ENCODE measurements around the gene MRPL58. TPM values are rescaled to one million over a fixed set of nuclear protein-coding genes. Genes with fewer than 3 reads are reported as not detected.

Gene MRPL58
- total RNA-seq, 1 experiment from 2014 or later = 41.0 TPM

- H3K56ac ChIP-seq (ENCODE audit: insufficient read length, low read depth, low read length) = no peak overlapping the region
- WGBS (ENCODE audit: extremely low coverage, insufficient read length, low lambda C conversion rate) = no CpG with 5 or more reads among the region's 8 CpGs
- no peak overlapping the region; a peak in 1 of 5 replicates for H3K4me3 Mint-ChIP-seq
- H2BK20ac ChIP-seq (ENCODE audit: low read depth, low read length, poor library complexity, severe bottlenecking) = no peak overlapping the region
- no peak overlapping the region for H4K5ac ChIP-seq (ENCODE audit: insufficient read length, low read depth, low read length)
- H3K4ac ChIP-seq (ENCODE audit: low read depth, low read length) = no peak overlapping the region
- no peak overlapping the region for H3K14ac ChIP-seq (ENCODE audit: insufficient read depth, low read length)
- H4K91ac ChIP-seq (ENCODE audit: insufficient read length, low read depth, low read length) = no peak overlapping the region
- H2AFZ ChIP-seq (ENCODE audit: low read length) = no peak overlapping the region
- H3K27me3 ChIP-seq (ENCODE audit: insufficient read depth, low read length) = no peaks in the 10 kb centered on the region
- no peaks in the 10 kb centered on the region for H3K9me3 Mint-ChIP-seq
- peaks cover 6 to 19% (median 14%) of the 10 kb centered on the region in 3 experiments; a peak in 6 of 7 replicates for H3K36me3 Mint-ChIP-seq (ENCODE audit: insufficient read depth in 1 of 3, low read depth in 3 of 3)
- peak overlapping the region in 1 of 3 experiments; percentile 72; a peak in 1 of 7 replicates for H3K27ac Mint-ChIP-seq
- no peaks in the 10 kb centered on the region for H3K23me2 ChIP-seq (ENCODE audit: insufficient read length, low read depth, low read length, poor library complexity, severe bottlenecking)
- H3K9ac ChIP-seq (ENCODE audit: extremely low read depth, insufficient read length, low read length) = no peak overlapping the region
- H2BK15ac ChIP-seq (ENCODE audit: low read depth, low read length) = no peak overlapping the region
- no peak overlapping the region for H3K18ac ChIP-seq (ENCODE audit: insufficient read length, low read depth, low read length)
- H3K23ac ChIP-seq (ENCODE audit: insufficient read length, low read depth, low read length) = no peak overlapping the region
- no peaks in the 10 kb centered on the region for H3K9me3 ChIP-seq (ENCODE audit: control insufficient read depth, low read depth, low read length)
- H3K4me1 ChIP-seq (ENCODE audit: insufficient read depth, low read length) = no peaks in the 10 kb centered on the region
- H2BK5ac ChIP-seq (ENCODE audit: insufficient read length, low read length) = no peak overlapping the region
- no peak overlapping the region for H2BK12ac ChIP-seq (ENCODE audit: insufficient read length, low read depth, low read length)
- peaks cover 3% of the 10 kb centered on the region for H4K20me1 ChIP-seq (ENCODE audit: control insufficient read depth, insufficient read depth, insufficient read length)
- no peak overlapping the region for H2AK5ac ChIP-seq (ENCODE audit: insufficient read length, low read length)
- peaks cover 0 to 7% of the 10 kb centered on the region in 2 experiments; a peak in 2 of 4 replicates for H3K4me1 Mint-ChIP-seq
- DNase-seq = no peak
- H3T11ph ChIP-seq (ENCODE audit: low read length) = no peak overlapping the region
- H3K27me3 Mint-ChIP-seq (ENCODE audit: low read depth) = no peaks in the 10 kb centered on the region; the same call in 1 of the 2 replicates
- H3K4me2 ChIP-seq (ENCODE audit: insufficient read depth, insufficient read length, low read length) = no peak overlapping the region
- H3K79me1 ChIP-seq (ENCODE audit: insufficient read depth, low read depth, low read length, poor library complexity, severe bottlenecking) = no peaks in the 10 kb centered on the region
- H2BK120ac ChIP-seq (ENCODE audit: low read depth, low read length, poor library complexity, severe bottlenecking) = no peak overlapping the region
- H3K79me2 ChIP-seq (ENCODE audit: insufficient read depth, low read length) = no peaks in the 10 kb centered on the region
- no peak overlapping the region for H4K8ac ChIP-seq (replicated peaks; ENCODE audit: insufficient read length, low read depth, low read length)
- TF ChIP-seq CTCF (conservative IDR thresholded peaks at IDR 0.05) = no peak
- no peak overlapping the region for H3K27ac ChIP-seq (ENCODE audit: insufficient read length, low read depth, low read length)
These were observed 56.3 kb downstream of the MRPL58 start for GRCh38 chr17:75068750-75069149.
